HG02798 (cell line): ENCODE data around the gene IL12RB1.
A peak's percentile ranks its signal among the peaks of the same experiment; 100 is the strongest.
"Not testable (repeated sequence)": the region's sequence is repeated elsewhere in the genome, so short reads cannot be mapped to it uniquely, and the experiment has no call there.

Experiments used
- ATAC-seq: cut with Tn5 transposase; IDR thresholded peaks from one replicate; pipeline ENCODE4 v1.9.1; 2021; ENCODE audit warnings: mild to moderate bottlenecking; ENCODE audit not compliant: unreplicated experiment, poor library complexity

IL12RB1 gene

DNA sequence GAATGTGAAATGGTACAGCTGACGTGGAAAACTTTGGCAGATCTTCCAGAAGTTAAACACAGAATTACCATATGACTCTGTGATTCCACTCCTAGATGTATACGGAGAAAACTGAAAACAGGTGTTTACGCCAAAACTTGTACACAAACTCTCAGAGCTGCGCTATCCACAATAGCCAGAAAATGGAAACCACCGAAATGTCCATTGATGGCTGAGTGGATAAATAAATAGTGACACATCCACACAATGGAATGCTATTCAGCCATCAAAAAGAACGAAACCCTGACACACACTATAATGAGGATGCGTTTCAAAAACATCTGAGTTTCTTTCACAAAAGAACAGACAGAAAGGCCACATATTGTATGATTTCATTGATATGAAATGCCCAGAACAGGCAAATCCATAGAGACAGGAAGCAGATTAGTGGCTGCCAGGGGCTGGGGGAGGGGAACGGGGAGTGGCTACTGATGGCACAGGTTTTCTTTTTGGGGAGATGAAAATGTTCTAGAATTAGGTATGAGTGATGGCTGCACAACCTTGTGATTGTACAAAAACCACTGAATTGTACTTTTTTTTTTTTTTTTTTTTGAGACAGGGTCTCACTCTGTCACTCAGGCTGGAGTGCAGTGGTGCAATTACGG is 33.0 kb downstream of the IL12RB1 start:
- ATAC-seq: no peak

DNA sequence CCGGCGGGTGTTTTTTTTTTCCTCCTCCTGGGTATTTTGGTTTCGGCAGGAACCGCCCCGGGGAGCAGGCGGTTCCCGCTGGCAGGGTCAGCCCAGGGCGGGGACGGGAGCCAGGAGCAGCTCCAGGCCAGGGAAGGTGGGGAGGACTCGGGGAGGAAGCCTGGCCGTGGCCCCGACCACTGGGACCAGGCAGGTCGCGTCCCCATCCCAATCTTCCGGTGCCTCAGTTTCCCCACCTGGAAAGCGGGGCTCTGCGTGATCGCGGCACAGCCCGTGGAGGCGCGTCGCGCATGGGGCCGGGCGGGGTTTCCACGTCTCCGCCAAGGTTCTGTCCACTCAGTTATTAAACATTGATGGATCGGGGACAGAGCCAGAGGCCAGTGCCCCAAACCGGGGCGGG is 34.8 kb downstream of the IL12RB1 start:
- no peak for ATAC-seq

GRCh38 chr19:18049385-18049784 is 37.3 kb downstream of the IL12RB1 start:
- no peak for ATAC-seq

DNA sequence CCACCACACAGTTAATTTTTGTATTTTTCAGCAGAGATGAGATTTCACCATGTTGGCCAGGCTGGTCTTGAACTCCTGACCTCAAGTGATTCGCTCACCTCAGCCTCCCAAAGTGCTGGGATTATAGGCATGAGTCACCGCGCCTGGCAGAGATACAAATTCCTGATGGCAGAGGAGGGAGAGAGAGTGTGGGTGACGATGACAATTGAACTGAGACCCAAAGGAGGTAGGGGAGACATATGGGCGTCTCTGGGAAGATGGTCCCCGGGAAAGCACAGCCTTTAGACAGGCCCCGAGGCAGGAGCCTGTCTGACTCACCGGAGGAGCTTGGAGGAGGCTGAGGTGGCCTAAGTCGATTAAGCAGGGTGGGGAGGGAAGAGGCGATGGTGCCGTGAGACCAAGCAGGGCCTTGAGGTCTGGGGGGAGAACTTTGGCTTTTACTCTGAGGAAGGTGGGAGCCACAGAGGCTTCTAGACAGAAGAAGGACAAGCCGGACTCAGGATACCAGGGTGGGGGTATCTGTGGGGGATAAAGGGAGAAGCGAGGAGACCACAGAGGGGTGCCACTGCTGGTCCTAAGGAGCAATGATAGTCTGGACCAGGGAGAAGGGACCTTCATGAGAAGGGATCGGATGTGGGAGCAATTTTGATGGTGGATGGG is 40.5 kb downstream of the IL12RB1 start:
- ATAC-seq: no peak

DNA sequence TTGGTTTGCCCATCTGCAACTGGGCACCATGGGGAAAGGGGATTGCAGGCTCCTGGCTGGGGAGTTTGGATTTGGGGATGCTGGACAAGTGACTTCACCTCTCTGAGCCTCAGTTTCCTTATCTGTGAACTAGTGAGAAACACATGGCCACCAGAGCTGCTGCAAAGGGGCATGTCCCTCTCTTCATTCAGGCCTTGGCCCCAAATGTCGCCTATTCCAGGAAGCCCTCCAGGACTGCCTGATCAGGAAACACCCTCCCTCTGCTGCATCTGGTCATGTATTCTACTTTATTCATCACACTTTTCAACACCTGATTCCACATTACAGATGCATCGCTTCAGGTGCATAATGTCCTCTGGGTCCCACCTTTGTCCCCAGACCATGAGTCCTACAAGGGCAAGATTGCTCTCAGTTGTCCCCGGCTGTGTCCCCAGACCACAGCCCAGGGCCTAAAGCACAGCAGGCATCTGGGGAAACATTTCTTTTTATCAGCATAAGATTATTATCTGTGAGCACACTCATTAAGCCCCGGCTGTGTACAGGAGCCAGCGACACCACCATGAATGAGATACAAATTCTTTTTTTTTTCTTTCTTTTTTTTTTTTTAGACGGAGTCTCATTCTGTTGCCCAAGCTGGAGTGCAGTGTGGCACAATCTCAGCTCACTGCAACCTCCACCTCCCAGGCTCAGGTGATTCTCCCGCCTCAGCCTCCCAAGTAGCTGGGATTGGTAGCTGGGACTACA is 41.3 kb downstream of the IL12RB1 start:
- no peak for ATAC-seq

DNA sequence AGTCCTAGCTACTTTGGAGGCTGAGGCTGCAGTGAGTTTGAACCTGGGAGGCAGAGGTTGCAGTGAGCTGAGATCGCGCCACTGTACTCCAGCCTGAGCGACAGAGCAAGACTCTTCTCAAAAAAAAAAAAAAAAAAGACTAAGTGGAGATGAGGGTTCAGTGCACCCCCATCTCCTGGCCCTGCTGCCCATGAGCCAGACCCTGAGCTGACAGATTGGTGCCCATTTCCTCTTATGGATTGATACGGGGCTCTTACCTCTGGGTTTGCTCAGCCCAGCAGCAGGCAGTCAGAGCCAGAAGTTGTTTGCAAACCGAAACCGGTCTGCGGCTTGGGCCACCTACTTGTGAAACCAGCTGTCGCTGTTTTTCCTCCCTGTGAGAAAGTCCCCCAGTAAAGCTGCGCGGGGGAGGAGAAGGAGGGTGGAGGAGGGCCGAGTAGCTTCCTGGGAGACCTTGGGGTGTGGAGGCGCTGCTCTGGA is 41.9 kb downstream of the IL12RB1 start:
- peak; percentile 93 for ATAC-seq

GRCh38 chr19:18043676-18044075 is 43.1 kb downstream of the IL12RB1 start:
- no peak for ATAC-seq

- no peak for ATAC-seq
Measured at GRCh38 chr19:18041054-18041453, 45.7 kb downstream of the IL12RB1 start.

DNA sequence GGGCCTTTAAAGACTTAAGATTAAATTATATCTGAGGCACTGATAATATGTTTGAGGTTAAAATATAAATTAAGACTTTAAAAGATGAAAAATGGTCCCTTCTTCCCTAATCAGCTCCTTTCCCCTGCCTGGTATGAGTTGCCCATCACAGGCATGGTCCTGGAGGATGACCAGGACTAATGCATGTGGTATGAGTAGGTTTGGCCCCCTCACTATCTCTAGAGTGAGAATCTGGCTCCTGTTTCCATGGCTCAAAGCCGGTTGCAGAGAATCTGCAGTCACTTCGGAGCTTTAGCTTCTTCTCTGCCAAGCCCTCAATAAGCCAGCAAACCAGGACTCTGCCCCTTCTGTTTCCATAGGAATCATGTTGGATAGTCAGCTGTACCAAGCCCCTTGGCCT is 54.6 kb downstream of the IL12RB1 start:
- ATAC-seq: not testable (repeated sequence)

DNA sequence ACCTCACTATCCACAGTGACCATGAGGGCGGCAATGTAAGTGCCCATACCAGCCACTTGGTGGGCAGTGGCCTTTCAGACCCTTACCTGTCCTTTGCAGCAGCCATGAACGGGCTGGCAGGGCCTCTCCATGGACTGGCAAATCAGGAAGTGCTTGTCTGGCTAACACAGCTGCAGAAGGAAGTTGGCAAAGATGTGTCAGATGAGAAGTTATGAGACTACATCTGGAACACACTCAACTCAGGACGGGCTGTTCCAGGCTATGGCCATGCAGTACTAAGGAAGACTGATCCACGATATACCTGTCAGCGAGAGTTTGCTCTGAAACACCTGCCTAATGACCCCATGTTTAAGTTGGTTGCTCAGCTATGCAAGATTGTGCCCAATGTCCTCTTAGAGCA is 55.3 kb downstream of the IL12RB1 start:
- not testable (repeated sequence) for ATAC-seq

GRCh38 chr19:18029617-18030338 is 57.0 kb downstream of the IL12RB1 start:
- no peak for ATAC-seq

- ATAC-seq: no peak
Measured at GRCh38 chr19:18027151-18027550, 59.6 kb downstream of the IL12RB1 start.

GRCh38 chr19:18023622-18024251 is 63.0 kb downstream of the IL12RB1 start:
- ATAC-seq: no peak

DNA sequence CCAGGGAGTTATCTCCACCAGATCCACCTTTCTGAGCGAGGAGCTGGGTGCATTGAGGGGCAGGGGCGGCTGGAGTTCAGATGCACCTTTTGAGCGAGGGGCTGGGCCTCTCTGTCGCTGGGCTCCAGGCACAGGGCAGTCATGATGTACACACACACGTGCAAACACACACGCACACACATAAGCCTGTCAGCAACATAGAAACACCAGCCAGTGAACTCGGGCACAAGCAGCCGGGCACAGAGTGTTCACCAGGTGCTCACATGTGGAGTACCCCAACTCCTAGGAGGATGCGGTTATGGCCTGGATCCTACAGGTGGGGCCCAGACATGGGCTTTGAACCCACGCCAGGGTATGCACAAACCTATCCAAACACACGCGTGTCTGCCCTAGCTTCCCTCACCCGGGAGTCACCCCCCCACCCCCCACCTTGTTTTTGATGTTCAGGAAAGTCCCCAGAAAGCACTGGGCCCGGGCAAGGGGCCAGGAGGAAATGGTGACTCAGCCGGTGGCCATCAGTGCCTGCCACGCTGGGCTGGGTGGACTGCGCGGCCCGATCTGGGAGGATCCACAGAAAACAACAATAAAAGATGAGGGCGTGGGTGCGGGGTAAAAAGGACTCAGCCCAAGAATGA is 65.5 kb downstream of the IL12RB1 start:
- no peak for ATAC-seq

GRCh38 chr19:18020212-18021085 is 66.3 kb downstream of the IL12RB1 start:
- ATAC-seq: no peak

- ATAC-seq: no peak
Measured at GRCh38 chr19:18017275-18018083, 69.3 kb downstream of the IL12RB1 start.

GRCh38 chr19:18016209-18016910 is 70.4 kb downstream of the IL12RB1 start:
- no peak for ATAC-seq
